ENCODE measurements around the gene WIPF3. TPM values are rescaled to one million over a fixed set of nuclear protein-coding genes. Genes with fewer than 3 reads are reported as not detected.

The WIPF3 gene
- total RNA-seq, 1 donor from 2014 or later, result 0.67 TPM

GRCh38 chr7:29771081-29771816 is 35.1 kb upstream of the WIPF3 start:
- no peak overlapping the region for H3K4me3 ChIP-seq
- H3K36me3 ChIP-seq, result no peaks in the 10 kb centered on the region
- DNase-seq, result no peak
- H3K27me3 ChIP-seq, result no peaks in the 10 kb centered on the region
- intact Hi-C loops (cut with DNase I), result no loop called here
- TF ChIP-seq CTCF (IDR thresholded peaks at IDR 0.05), result no peak
- H3K27ac ChIP-seq, result no peak overlapping the region
- no peak for ATAC-seq
- no peaks in the 10 kb centered on the region for H3K9me3 ChIP-seq
- H3K4me1 ChIP-seq, result no peaks in the 10 kb centered on the region

GRCh38 chr7:29779017-29779416 is 27.3 kb upstream of the WIPF3 start:
- intact Hi-C loops (cut with DNase I), result no loop called here
- no peaks in the 10 kb centered on the region for H3K36me3 ChIP-seq
- TF ChIP-seq CTCF (IDR thresholded peaks at IDR 0.05), result no peak
- H3K9me3 ChIP-seq, result no peaks in the 10 kb centered on the region
- no peak overlapping the region for H3K4me3 ChIP-seq
- no peak for ATAC-seq
- H3K4me1 ChIP-seq, result no peaks in the 10 kb centered on the region
- no peak overlapping the region for H3K27ac ChIP-seq
- DNase-seq, result no peak
- H3K27me3 ChIP-seq, result peaks cover 8% of the 10 kb centered on the region

- no peak for ATAC-seq
- no peak overlapping the region for H3K4me3 ChIP-seq
- intact Hi-C loops (cut with DNase I), result no loop called here
Observed at GRCh38 chr7:29780346-29780745, 26.0 kb upstream of the WIPF3 start.

GRCh38 chr7:29783671-29784070 is 22.6 kb upstream of the WIPF3 start:
- Histone ChIP-seq H3K9me3 (no peaks in the 10 kb centered on the region), H3K4me3 (no peak overlapping the region), H3K36me3 (no peaks in the 10 kb centered on the region), H3K27ac (no peak overlapping the region), H3K27me3 (peaks cover 8% of the 10 kb centered on the region), H3K4me1 (no peaks in the 10 kb centered on the region)
- TF ChIP-seq CTCF (IDR thresholded peaks at IDR 0.05), result no peak
- ATAC-seq, result no peak
- no peak for DNase-seq
- intact Hi-C loops (cut with DNase I), result no loop called here

More at GRCh38 chr7:29780346-29780745, 26.0 kb upstream of the WIPF3 start:
- Histone ChIP-seq H3K4me1 (no peaks in the 10 kb centered on the region), H3K36me3 (no peaks in the 10 kb centered on the region), H3K27ac (no peak overlapping the region), H3K9me3 (no peaks in the 10 kb centered on the region), H3K27me3 (peaks cover 8% of the 10 kb centered on the region)
- no peak for TF ChIP-seq CTCF (IDR thresholded peaks at IDR 0.05)
- DNase-seq, result no peak

- no peak for TF ChIP-seq CTCF (IDR thresholded peaks at IDR 0.05)
- H3K4me3 ChIP-seq, result no peak overlapping the region
- no peaks in the 10 kb centered on the region for H3K9me3 ChIP-seq
- no peaks in the 10 kb centered on the region for H3K36me3 ChIP-seq
- no peak for DNase-seq
- H3K27me3 ChIP-seq, result no peaks in the 10 kb centered on the region
- H3K4me1 ChIP-seq, result no peaks in the 10 kb centered on the region
- intact Hi-C loops (cut with DNase I), result no loop called here
- no peak for ATAC-seq
- no peak overlapping the region for H3K27ac ChIP-seq
Observed at GRCh38 chr7:29793507-29793906, 12.8 kb upstream of the WIPF3 start.

All from upper lobe of right lung (tissue), 1 donor.